ENCODE measurements around the gene BRICD5.

Gene BRICD5

DNA sequence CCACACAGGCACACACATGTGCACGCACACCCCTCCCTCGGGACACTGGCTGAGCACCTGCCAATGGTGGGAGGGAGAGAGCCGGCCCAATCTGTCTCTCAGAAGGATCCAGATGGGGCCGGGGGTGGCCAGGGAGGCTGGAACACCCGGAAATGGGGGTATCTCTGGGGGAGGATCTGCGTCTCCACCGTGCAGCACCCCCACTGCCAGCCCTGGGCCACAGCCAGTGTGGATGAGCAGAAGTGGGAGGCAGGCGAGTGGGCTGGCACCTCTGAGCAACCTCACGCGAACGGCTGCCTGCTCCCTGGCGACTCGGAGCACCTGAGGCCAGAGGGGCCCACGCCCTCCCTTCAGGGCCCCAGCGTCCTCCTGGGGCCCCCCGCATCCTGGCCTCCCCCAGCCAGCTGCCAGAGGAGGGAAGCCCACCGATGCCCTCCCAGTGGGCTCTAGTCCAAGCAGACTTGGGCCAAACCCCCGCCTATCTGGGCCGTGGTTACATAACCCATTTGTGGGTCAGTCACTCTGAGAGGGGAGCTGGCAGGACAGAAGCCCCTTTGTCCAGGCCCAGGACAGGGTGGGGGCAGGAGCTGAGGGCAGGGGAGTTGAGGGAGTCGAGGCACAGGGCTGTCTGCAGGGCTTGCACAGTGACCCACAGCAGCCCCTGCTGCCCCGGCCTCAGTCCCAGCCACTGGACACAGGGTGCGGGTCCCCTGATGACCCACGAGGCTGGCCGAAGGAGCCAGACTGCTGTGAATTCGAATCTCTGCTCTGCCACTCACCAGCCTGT, 19.8 kb downstream of the BRICD5 start:
- no peak overlapping the region for H3K4me3 Mint-ChIP-seq
- no peak for DNase-seq
- no peak overlapping the region for H3K27ac Mint-ChIP-seq
- H3K4me1 Mint-ChIP-seq (ENCODE audit: low read depth): peaks cover 6% of the 10 kb centered on the region
- H3K36me3 Mint-ChIP-seq (ENCODE audit: low read depth): no peaks in the 10 kb centered on the region
- no peaks in the 10 kb centered on the region for H3K9me3 Mint-ChIP-seq
- peaks cover 16% of the 10 kb centered on the region for H3K27me3 Mint-ChIP-seq

DNA sequence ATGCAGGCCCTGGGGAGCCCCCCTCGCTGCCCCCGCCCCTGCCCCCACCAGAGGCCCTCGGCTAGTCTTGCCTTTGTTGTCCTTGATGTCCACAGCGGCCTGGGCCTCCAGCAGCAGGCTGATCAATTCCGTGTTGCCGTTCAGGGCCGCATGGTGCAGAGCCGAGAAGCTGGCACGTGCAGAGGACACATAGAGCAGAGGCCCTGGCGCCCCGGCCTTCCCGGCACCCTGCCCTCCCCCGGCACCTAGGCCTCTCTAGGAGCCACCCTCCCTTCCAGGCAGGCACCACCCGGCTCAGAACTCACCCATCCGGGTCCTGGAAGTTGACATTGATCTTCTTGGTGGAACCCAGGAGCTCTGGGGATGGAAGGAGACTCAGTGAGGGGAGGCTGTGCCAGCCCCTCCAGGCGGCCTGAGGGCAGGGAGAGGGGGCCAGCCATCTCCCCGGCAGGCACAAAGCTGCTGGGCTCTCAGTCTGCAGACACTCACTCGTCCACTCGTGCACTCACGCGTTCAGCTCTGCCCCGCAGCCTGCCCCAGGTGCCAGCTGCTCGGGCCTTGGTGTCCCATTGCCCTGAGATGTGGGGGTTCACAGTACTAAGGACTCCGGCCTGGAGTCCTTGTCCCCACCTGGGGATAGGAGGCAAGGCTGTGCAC, 20.5 kb downstream of the BRICD5 start:
- no peak overlapping the region for H3K4me3 Mint-ChIP-seq
- no peak overlapping the region for H3K27ac Mint-ChIP-seq
- no peak for DNase-seq
- H3K36me3 Mint-ChIP-seq (ENCODE audit: low read depth): no peaks in the 10 kb centered on the region
- peaks cover 11% of the 10 kb centered on the region for H3K27me3 Mint-ChIP-seq
- H3K4me1 Mint-ChIP-seq (ENCODE audit: low read depth): peaks cover 4% of the 10 kb centered on the region
- H3K9me3 Mint-ChIP-seq: no peaks in the 10 kb centered on the region

DNA sequence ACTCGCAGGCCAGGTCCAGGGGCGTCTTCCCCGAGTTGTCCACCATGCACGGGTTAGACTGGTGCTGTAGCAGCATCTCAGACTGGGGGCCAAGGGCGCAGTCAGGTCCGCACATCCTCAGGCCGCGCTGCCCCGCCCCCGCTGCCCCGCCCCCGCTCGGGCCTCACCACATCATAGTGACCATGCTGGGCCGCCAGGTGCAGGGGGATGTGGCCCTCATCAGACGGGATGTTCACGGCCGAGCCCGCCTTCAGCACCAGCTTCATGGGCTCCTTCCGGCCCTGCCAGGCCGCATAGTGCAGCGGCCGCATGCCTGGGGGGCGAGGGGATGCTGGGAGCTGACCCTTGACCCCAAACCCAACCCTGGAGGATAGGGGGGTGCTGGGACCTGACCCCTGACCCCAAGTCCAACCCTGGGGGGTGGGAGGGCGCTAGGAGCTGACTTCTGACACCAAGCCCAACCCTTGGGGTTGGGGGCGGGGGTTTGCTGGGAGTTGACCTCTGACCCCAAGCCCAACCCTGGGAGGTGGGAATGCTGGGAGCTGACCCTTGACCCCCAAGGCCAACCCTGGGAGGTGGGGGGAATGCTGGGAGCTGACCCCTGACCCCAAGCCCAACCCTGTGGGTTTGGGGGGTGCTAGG, 21.3 kb downstream of the BRICD5 start:
- no peak for DNase-seq
- peaks cover 3% of the 10 kb centered on the region for H3K27me3 Mint-ChIP-seq
- no peaks in the 10 kb centered on the region for H3K36me3 Mint-ChIP-seq (ENCODE audit: low read depth)
- no peak overlapping the region for H3K27ac Mint-ChIP-seq
- no peaks in the 10 kb centered on the region for H3K4me1 Mint-ChIP-seq (ENCODE audit: low read depth)
- H3K9me3 Mint-ChIP-seq: no peaks in the 10 kb centered on the region
- H3K4me3 Mint-ChIP-seq: no peak overlapping the region

DNA sequence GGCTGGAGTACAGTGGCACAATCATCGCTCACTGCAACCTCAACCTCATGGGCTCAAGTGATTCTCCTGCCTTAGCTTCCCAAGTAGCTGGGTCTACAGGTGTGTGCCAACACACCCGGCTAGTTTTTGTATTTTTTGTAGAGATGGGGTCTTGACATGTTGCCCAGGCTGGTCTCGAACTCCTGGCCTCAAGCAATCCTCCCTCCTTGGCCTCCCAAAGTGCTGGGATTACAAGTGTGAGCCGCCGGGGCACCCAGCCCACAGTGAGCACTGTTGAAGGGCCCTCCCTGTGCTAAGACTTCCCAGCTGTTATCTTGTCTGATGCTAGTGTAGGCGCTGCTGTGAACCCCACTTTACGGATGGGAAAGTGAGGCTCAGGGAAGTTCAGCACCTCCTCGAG, 22.3 kb downstream of the BRICD5 start:
- DNase-seq: no peak
- Mint-ChIP-seq H3K4me1 (ENCODE audit: low read depth) (no peaks in the 10 kb centered on the region), H3K36me3 (ENCODE audit: low read depth) (no peaks in the 10 kb centered on the region), H3K27ac (no peak overlapping the region), H3K4me3 (no peak overlapping the region), H3K9me3 (no peaks in the 10 kb centered on the region), H3K27me3 (no peaks in the 10 kb centered on the region)

DNA sequence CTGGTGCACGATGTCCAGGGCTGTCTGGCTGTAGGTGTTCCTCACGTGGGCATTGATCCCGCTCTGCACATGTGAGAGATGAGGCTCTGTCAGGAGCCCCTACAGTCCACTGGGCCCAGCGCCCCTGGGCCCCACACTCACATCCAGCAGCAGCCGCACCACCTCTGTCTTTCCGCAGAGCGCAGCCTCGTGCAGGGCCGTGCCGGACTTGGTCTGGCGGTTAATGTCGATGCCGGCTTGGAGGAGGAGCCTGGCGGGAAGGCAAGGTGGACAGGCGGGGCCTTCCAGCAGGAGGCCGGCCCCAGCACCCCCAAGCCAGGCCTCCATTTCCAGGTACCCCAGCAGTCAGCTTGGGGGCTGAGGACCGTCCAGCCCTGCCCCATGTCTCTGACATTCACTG, 23.5 kb downstream of the BRICD5 start:
- Mint-ChIP-seq H3K27me3 (no peaks in the 10 kb centered on the region), H3K36me3 (ENCODE audit: low read depth) (no peaks in the 10 kb centered on the region), H3K4me3 (no peak overlapping the region), H3K9me3 (no peaks in the 10 kb centered on the region), H3K4me1 (ENCODE audit: low read depth) (no peaks in the 10 kb centered on the region), H3K27ac (no peak overlapping the region)
- DNase-seq: no peak

DNA sequence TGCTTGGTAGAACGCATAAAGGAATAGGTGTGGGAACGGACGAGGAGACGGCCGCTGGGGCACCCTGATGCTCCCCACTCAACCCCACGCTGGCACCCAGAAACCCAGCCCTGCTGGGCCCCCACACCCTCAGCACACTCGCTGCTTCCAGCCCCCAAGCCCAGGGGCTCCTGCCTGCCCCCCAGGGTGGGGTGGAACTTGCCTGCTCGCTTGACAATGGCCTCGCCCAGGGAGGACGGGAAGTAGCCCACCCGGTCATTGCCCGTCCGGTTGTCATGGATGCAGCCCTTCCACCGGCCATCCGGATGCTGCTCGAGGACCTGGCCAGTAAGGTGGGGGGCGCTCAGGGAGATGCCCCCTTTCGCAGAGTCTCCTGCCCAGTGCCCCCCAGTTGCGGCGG, 24.2 kb downstream of the BRICD5 start:
- DNase-seq: no peak
- no peaks in the 10 kb centered on the region for H3K9me3 Mint-ChIP-seq
- H3K27me3 Mint-ChIP-seq: no peaks in the 10 kb centered on the region
- H3K4me1 Mint-ChIP-seq (ENCODE audit: low read depth): no peaks in the 10 kb centered on the region
- no peak overlapping the region for H3K4me3 Mint-ChIP-seq
- no peak overlapping the region for H3K27ac Mint-ChIP-seq
- no peaks in the 10 kb centered on the region for H3K36me3 Mint-ChIP-seq (ENCODE audit: low read depth)

DNA sequence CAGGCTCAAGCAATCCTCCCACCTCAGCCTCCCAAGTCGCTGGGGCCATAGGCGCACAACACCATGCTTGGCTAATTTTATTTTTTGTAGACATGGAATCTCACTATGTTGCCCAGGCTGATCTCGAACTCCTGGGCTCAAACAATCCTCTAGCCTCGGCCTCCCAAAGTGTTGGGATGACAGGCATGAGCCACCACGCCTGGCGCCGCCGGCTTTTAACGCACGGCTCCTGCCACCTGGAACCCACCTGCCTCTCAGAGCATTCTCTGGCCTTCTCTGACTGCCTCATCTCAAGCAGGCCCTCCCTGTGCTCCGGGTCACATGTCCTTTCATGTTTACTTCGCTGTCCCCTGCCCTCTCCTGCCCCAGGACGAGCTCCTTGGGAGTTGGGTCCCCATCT, 24.6 kb downstream of the BRICD5 start:
- H3K27me3 Mint-ChIP-seq: no peaks in the 10 kb centered on the region
- no peaks in the 10 kb centered on the region for H3K9me3 Mint-ChIP-seq
- peak overlapping the region; percentile 6 for H3K27ac Mint-ChIP-seq
- H3K4me3 Mint-ChIP-seq: no peak overlapping the region
- no peaks in the 10 kb centered on the region for H3K36me3 Mint-ChIP-seq (ENCODE audit: low read depth)
- no peak for DNase-seq
- H3K4me1 Mint-ChIP-seq (ENCODE audit: low read depth): no peaks in the 10 kb centered on the region

DNA sequence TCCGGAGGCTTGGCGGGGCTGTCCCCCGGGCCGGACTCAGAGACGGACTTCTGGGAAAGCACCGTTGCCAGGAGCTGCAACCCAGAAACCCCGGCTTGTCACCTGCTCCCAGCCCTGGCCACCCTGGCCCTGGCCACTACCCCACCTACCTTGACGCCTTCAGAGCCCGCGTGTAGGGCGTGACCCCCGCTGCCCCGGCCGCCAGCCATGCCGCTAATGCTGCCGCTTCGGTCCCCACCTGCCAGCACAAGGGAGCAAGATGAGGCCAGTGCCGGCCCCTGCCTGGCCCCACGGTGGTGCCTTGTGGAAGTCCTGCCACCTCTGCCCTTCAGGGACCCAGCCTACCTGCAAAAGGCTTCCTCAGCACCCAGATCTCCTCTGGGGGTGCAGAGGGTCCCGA, 25.7 kb downstream of the BRICD5 start:
- no peaks in the 10 kb centered on the region for H3K36me3 Mint-ChIP-seq (ENCODE audit: low read depth)
- no peaks in the 10 kb centered on the region for H3K27me3 Mint-ChIP-seq
- no peak overlapping the region for H3K27ac Mint-ChIP-seq
- no peak for DNase-seq
- no peaks in the 10 kb centered on the region for H3K4me1 Mint-ChIP-seq (ENCODE audit: low read depth)
- H3K4me3 Mint-ChIP-seq: no peak overlapping the region
- no peaks in the 10 kb centered on the region for H3K9me3 Mint-ChIP-seq

DNA sequence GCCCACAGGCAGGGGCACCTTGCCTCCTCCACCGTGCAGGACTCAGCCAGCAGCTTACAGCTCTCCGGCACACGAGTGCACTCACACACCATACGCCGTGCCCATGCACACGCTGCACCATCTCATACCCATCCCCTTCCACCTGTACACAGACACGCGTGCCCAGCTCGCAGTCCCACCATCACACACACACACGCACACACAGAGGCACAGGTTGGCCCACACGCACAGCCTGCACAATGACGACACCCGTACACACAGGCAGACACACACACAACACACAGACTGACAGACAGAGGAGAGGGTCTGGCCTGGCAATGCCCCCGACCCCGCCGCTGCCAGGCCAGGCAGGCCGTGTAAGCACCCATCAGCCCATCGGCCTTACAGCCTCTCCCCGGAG, 26.3 kb downstream of the BRICD5 start:
- H3K4me1 Mint-ChIP-seq (ENCODE audit: low read depth): no peaks in the 10 kb centered on the region
- no peaks in the 10 kb centered on the region for H3K36me3 Mint-ChIP-seq (ENCODE audit: low read depth)

DNA sequence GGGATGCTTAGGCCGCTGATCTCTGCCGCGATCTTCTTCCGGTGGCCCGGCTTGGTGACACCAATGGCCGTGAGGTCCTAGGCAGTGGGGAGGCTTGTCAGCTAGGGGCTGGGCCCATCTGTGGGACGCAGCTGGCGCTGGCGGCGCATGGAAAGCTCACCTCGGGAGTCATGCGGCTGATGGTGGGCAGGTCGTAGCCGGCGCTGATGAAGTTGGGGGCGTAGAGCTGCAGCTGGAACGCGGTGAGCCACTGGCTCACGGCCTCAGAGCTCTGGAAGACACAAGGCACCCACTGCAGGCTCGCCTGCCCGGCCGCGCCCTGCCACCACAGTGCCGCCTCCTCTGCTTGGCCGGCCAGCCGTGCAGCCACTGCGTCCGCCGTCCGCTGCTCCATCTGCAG, 27.0 kb downstream of the BRICD5 start:
- no peaks in the 10 kb centered on the region for H3K4me1 Mint-ChIP-seq (ENCODE audit: low read depth)
- H3K4me3 Mint-ChIP-seq: no peak overlapping the region
- H3K9me3 Mint-ChIP-seq: no peaks in the 10 kb centered on the region
- no peaks in the 10 kb centered on the region for H3K36me3 Mint-ChIP-seq (ENCODE audit: low read depth)
- no peak for DNase-seq
- no peaks in the 10 kb centered on the region for H3K27me3 Mint-ChIP-seq
- H3K27ac Mint-ChIP-seq: no peak overlapping the region

More for the DNA sequence above, 26.3 kb downstream of the BRICD5 start:
- Mint-ChIP-seq H3K27ac (no peak overlapping the region), H3K4me3 (no peak overlapping the region), H3K9me3 (no peaks in the 10 kb centered on the region), H3K27me3 (no peaks in the 10 kb centered on the region)
- no peak for DNase-seq

DNA sequence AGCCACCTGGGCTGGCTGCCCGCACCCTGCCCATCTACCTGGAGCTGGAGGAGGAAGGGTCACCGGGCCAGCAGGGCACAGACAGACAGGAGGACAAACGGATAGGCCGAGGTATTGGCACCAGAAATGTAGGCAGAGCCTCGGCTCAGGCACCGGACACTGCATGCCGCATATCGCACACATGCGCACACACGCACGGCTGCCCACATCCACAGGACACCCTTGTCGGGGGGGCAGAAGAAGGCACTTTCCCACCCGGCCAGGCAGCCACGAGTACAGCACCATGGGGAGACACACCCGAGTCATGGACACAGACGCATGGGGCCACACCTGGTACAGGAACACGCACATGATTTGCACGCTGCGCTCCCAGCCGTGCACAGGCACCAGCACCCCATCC, 28.7 kb downstream of the BRICD5 start:
- Mint-ChIP-seq H3K36me3 (ENCODE audit: low read depth) (peaks cover 7% of the 10 kb centered on the region), H3K4me3 (no peak overlapping the region), H3K27me3 (no peaks in the 10 kb centered on the region), H3K9me3 (no peaks in the 10 kb centered on the region), H3K27ac (peak overlapping the region; percentile 44), H3K4me1 (ENCODE audit: low read depth) (no peaks in the 10 kb centered on the region)
- DNase-seq: no peak

DNA sequence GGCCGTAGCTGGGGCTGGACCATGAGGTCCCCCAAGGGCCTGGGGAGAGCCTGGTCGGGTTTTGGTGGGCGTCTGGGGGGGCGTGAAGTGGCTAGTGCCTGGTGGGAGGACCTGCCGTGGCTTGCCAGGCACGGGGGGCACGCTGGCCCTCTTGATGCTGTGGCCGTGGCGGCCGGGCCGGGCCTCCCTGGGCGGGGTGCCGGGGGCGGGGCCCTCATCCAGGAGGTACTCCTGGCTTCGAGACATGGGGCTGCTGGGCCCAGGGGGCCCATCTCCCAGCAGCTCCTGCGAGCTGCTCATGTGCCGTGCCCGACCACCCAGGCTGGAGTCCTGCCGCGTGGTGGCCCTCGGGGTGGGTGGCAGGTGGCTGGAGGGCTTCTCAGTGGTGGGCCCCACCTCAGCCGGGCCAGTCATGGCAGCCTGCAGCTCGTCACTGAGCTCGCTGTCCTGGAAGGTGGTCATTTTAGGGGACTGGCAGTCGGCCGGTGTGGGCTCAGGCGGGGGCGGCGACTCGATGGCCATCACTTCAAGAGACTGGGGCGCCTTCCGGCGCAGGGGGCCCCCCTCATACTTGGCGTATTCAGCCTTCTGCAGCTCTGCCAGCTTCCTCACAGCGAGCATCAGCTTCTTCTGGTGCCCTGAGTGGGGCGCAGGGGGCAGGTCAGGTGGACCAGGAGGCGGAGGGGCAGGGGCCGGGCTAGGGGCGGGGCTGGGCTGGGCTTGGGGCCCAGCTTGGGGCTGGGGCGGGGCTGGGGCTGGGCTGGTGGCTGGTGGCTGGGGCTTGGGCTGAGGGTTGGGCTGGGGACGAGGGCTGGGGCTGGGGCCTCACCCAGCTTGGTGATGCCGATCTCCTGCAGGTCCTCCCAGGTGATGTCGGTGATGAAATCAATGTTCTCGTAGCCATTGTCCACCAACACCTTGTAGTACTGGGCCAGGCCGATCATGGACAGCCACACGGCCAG, 29.4 kb downstream of the BRICD5 start:
- Mint-ChIP-seq H3K9me3 (no peaks in the 10 kb centered on the region), H3K4me3 (no peak overlapping the region), H3K27me3 (no peaks in the 10 kb centered on the region), H3K27ac (peak overlapping the region; percentile 44), H3K36me3 (ENCODE audit: low read depth) (peaks cover 12% of the 10 kb centered on the region), H3K4me1 (ENCODE audit: low read depth) (no peaks in the 10 kb centered on the region)
- DNase-seq: no peak

DNA sequence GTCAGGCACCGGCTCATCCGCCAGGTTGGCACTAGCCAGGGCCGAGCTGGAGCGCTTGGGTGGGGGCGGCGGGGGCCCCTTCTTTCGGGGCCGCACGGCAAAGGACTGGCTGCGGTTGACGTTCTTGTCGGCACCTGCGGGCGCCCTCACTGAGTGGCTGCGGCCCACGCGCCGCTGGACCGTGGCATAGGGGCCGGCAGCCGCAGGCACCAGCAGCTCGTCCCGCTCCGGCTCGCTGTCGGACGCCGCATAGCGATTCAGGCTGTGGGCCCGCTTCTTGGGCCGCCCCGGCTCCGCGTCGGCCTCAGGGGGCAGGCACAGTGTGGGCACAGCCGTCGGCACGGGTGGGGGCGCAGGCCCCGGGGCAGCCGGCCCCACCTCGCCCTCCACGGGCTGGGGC, 30.2 kb downstream of the BRICD5 start:
- no peaks in the 10 kb centered on the region for H3K9me3 Mint-ChIP-seq

DNA sequence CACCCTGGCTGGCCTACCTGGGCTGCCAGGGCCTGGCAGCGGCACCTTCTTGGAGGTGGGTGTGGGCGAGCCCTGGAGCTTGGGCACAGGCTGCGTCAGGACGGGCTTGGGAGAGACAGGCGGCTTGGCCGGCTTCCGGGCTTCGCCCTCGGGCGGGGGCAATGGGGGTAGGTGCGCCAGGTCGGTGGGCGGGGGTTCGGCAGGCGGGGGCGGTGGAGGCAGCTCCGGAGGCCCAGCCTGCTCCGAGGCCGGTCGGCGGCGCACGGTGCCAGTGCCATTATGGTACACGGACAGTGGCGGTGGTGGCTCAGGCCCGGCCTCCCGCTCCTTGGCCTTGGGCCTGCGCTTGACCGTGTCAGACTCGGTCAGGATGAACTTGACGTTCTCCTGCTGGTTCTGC, 31.1 kb downstream of the BRICD5 start:
- H3K4me3 Mint-ChIP-seq: no peak overlapping the region
- no peak for DNase-seq
- no peaks in the 10 kb centered on the region for H3K9me3 Mint-ChIP-seq
- peaks cover 29% of the 10 kb centered on the region for H3K36me3 Mint-ChIP-seq (ENCODE audit: low read depth)
- no peak overlapping the region for H3K27ac Mint-ChIP-seq
- no peaks in the 10 kb centered on the region for H3K27me3 Mint-ChIP-seq
- H3K4me1 Mint-ChIP-seq (ENCODE audit: low read depth): no peaks in the 10 kb centered on the region

More for the DNA sequence above, 30.2 kb downstream of the BRICD5 start:
- H3K4me1 Mint-ChIP-seq (ENCODE audit: low read depth): no peaks in the 10 kb centered on the region
- no peak overlapping the region for H3K27ac Mint-ChIP-seq
- no peak for DNase-seq
- H3K27me3 Mint-ChIP-seq: no peaks in the 10 kb centered on the region
- no peak overlapping the region for H3K4me3 Mint-ChIP-seq
- H3K36me3 Mint-ChIP-seq (ENCODE audit: low read depth): peaks cover 20% of the 10 kb centered on the region

Data from activated T-cell treated with anti-CD3 and anti-CD28 coated beads, Interleukin-2, amount 50 U/mL, for 24 hours (primary cell).